Stimulated activated CD4-positive, alpha-beta T cell treated with anti-CD3 and anti-CD28 coated beads, Interleukin-12 subunit alpha, Interleukin-12 subunit beta, amount 100 ng/mL, for 4 hours (primary cell): ENCODE data around the gene RTN4R.
A peak's percentile ranks its signal among the peaks of the same experiment; 100 is the strongest.

Source experiments
- DNase-seq: peaks from one replicate; pipeline ENCODE4 v3.0.0-alpha.2; 2020

Gene RTN4R

DNA sequence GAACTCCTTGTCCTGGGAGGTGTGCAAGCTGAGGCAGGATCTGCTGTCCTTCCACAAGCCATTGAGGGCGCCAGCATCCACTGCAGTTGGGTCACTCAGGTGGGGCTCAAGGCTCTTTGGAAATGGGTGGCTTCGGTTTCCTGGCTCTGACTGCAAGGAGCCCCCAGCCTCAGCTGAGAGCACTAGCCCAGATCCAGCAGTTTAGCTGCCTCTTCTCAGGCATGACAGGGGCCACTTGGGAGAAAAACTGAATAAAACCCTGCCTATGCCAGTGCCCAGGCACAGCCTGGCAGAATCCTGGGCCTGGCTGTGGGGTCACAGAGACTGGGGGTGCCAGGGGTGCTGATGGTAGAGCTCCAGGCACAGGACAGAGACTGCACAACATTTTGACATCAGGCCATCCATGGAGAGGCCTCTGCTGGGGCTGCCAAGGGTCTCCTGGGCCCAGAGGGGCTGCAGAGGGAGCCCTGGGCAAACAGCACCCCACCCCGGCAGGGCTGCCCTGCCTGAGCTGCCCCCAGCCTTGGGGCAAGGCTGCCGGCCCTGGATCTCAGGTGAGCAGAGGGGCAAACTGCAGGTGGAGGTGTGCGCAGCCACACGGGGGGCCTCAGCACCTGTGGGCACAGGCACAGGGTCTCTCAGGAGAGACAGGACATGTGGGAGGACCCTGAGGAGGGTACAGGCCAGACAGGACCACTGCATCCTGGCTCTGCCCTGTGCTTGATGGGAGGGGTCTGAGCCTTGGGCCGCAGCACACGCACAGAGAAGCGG is 28.3 kb downstream of the RTN4R start:
- no peak for DNase-seq

GRCh38 chr22:20238901-20239675 is 29.0 kb downstream of the RTN4R start:
- no peak for DNase-seq

- DNase-seq: peak; percentile 32
Measured at GRCh38 chr22:20238536-20238900, 29.6 kb downstream of the RTN4R start.

GRCh38 chr22:20237480-20238440 is 30.4 kb downstream of the RTN4R start:
- no peak for DNase-seq

DNA sequence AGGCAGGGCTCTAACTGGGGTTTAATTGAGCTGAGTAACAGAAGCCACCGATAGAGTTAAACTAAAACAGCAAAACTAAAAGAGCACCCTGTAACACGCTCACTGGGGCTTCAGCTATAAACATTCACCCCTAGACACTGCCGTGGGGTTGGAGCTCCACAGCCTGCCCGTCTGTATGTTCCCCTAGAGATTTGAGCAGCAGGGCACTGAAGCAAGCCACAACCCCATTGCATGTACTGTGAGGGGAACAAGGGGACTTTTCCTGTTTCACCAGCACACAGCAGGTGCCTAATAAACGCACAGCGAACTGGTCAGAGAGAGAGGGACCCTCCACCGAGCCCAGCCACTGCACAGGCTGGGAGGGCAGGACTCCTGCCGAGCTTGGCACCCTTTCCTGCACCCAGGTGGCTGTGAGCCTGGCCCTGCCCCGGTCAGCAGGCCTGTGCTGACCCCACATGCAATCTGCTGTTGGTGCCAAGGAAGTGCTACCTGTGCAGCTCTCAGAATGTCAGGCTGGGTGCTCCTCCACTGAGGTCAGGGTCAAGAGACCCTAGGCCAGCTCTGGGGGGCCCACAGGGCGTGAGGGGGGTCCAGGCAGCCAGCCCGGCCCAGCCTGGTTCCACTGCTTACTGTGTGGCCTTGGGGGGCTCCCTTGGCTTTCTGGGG is 31.9 kb downstream of the RTN4R start:
- DNase-seq: no peak

- DNase-seq: no peak
Measured at GRCh38 chr22:20235389-20235991, 32.6 kb downstream of the RTN4R start.

- DNase-seq: no peak
Measured at GRCh38 chr22:20234760-20235388, 33.2 kb downstream of the RTN4R start.

DNA sequence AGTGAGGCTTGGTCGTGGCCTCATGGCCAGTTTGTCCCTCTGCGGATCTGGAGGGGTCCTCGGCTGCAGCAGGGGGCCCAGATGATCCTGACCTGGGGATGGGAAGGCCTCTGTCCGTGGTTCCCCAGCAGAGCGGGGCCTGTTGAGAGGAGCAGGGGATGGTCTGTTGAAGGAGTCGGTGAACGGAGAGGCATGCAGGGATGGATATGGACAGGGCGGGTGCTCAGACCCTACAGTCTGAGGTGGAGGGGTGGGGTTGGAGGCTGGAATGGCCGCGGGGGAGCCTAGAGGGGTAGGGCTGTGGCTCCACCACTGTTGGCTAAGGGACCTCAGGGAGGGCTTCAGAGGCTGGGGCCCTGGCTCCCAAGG is 33.8 kb downstream of the RTN4R start:
- DNase-seq: no peak

- no peak for DNase-seq
Measured at GRCh38 chr22:20233351-20234313, 34.5 kb downstream of the RTN4R start.

GRCh38 chr22:20232781-20233180 is 35.3 kb downstream of the RTN4R start:
- no peak for DNase-seq

DNA sequence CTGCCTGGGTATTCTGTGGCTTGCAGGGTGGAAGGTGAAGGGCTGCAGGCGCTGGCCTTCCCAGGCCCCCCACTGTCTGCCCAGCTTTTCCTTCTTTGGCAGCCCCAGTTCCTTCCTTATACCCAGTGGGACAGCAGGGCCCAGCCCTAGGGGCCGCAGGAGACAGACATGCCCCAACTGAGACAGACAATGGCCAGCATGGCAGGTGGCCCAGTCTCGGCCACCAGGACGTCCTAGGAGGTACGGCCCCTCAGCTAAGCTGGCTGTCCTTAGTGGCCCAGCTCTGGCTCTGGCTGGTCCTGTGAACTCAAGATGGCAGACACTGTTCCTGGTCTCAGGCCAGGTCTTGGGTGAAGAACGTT is 35.9 kb downstream of the RTN4R start:
- no peak for DNase-seq

GRCh38 chr22:20231514-20232236 is 36.4 kb downstream of the RTN4R start:
- DNase-seq: no peak

- DNase-seq: no peak
Measured at GRCh38 chr22:20230777-20231420, 37.2 kb downstream of the RTN4R start.

- DNase-seq: no peak
Measured at GRCh38 chr22:20229916-20230775, 38.0 kb downstream of the RTN4R start.

- no peak for DNase-seq
Measured at GRCh38 chr22:20228939-20229272, 39.2 kb downstream of the RTN4R start.

- DNase-seq: no peak
Measured at GRCh38 chr22:20228055-20228938, 39.8 kb downstream of the RTN4R start.

DNA sequence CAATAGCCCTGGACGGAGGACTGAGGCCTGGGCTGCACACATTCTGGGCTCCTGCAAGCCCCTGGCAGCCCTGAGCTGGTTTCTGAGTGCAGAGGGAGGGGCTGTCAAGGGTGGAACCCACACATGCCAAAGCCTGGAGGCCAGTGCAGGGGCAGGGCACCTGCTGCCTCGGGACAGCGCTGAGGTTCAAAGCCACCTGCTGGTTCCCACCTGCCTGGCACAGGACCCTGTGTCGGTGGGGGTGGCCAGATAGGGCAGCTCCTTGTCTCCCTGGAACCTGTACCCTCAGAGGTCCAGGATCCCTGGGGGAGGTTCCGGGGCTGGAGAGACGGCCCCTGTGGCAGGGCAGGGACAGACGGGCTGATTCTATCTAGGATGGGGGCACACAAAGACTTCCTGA is 40.8 kb downstream of the RTN4R start:
- no peak for DNase-seq
